ENCODE results near the gene KANSL1.

DNA sequence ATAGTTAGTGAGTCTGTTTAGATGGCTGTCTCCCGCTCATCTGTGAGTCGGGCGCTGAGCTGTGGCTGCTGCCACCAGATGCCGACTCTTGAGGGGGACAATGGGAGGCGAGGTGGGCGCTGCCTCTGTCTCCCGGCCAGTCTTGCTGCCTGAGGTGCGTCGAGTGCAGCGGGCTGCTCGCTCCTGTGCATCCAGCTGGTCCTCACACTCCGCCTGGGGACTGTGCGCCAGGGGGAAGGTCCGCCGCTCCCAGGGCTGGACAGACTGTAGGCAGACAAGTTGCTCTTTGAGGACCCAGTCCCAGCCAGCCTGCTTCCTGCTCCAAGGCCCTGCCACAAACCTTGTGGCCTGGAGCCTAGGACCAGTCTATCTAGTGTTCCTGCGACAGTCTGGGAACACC lies 161.8 kb downstream of the KANSL1 start:
- TF ChIP-seq CTCF (IDR thresholded peaks at IDR 0.05): no peak
- TF ChIP-seq POLR2AphosphoS5 (IDR thresholded peaks at IDR 0.05; ENCODE audit: low read depth, low read length): no peak
- no peak for TF ChIP-seq TAF1 (IDR thresholded peaks at IDR 0.05; ENCODE audit: borderline replicate concordance, low read depth, low read length)
- TF ChIP-seq EP300 (IDR thresholded peaks at IDR 0.05; ENCODE audit: borderline replicate concordance in 1 of 2, low read depth in 1 of 2, low read length in 1 of 2): no peak
- TF ChIP-seq EZH2phosphoT487 (IDR thresholded peaks at IDR 0.05; ENCODE audit: borderline replicate concordance, low read depth): no peak
- no peak for TF ChIP-seq JUND (IDR thresholded peaks at IDR 0.05)
- no peak for TF ChIP-seq RCOR1 (IDR thresholded peaks at IDR 0.05; ENCODE audit: low read length)
- TF ChIP-seq RAD21 (IDR thresholded peaks at IDR 0.05; ENCODE audit: low read length): no peak
- TF ChIP-seq TCF12 (IDR thresholded peaks at IDR 0.05): no peak
- no peak for TF ChIP-seq SIN3A (IDR thresholded peaks at IDR 0.05; ENCODE audit: borderline replicate concordance, low read depth, low read length)
- no peak for TF ChIP-seq USF2 (IDR thresholded peaks at IDR 0.05; ENCODE audit: borderline replicate concordance, low read depth, low read length)
- no peak for TF ChIP-seq MAX (IDR thresholded peaks at IDR 0.05; ENCODE audit: low read depth)
- no peak for TF ChIP-seq ZBTB33 (IDR thresholded peaks at IDR 0.05; ENCODE audit: borderline replicate concordance, low read depth)
